ENCODE measurements around the gene CMBL.
"Not testable (repeated sequence)": the region's sequence is repeated elsewhere in the genome, so short reads cannot be mapped to it uniquely, and the experiment has no call there.

The CMBL gene

GRCh38 chr5:10253390-10253789 is 54.3 kb downstream of the CMBL start:
- no peak for DNase-seq

DNA sequence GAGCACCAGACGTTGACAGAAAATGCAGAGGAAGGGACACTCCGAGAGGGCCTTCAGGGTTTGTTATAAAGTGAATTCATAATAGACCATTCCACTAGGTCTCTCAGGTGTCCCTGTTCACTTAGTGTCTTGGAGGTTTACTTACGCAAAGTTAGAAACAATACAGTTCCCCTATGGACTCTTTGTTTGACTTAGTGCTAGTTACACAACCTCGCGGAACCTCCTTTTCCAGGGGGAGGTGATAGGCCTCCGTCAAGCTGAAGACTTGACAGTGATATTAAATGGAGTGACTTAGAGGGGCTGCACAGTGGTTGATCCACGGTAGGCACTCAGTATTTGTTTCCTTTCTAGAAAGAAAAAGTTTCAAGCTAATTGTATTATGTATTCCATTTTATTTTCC is 56.3 kb downstream of the CMBL start:
- DNase-seq: peak in 1 of 2 experiments; percentile 25

GRCh38 chr5:10250806-10251276 is 56.9 kb downstream of the CMBL start:
- DNase-seq: peak in 1 of 2 experiments; percentile 56

DNA sequence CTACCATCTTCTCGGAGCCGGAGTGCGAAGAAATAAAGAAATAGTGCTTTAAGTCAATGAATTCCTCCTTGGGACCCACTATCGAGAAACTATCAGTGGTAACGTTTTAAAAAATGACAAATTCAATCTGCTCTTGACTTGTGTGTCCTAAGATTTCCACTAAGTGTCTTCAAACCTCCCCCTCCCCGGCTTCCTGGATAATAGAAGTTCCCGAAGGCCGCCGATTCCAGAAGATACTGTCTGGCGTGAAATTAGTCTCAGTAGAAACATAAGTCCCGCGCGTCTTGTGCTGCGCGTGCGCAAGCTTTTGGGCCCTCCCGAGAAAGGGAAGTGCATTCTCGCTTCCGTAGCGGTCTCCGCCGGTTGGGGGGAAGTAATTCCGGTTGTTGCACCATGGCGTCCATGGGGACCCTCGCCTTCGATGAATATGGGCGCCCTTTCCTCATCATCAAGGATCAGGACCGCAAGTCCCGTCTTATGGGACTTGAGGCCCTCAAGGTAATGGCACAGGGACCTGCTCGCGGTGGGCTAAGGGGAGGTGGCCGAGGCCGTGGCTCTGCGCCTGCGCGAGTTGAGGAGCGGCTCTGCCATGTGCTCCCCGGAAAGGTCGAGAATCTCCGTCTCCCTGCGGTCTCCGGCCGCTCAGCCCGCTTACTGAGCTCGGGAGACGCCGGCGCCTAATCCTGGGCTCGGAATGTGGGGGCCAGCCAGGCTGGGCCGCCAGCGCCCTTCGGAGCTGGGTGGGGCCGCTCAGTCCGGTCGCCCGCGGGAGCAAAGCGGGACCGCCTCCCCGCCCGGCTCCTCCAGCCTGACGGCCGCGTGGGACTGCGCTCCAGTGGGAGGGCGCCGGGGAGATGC is 57.5 kb downstream of the CMBL start, which contains the start of gene CCT5:
Gene CCT5 (plus strand): TSS at position 333 of the 858 bp plus-strand sequence. CDS start 61 bp downstream, at position 394.
- peak; percentile 98 to 100 for DNase-seq

DNA sequence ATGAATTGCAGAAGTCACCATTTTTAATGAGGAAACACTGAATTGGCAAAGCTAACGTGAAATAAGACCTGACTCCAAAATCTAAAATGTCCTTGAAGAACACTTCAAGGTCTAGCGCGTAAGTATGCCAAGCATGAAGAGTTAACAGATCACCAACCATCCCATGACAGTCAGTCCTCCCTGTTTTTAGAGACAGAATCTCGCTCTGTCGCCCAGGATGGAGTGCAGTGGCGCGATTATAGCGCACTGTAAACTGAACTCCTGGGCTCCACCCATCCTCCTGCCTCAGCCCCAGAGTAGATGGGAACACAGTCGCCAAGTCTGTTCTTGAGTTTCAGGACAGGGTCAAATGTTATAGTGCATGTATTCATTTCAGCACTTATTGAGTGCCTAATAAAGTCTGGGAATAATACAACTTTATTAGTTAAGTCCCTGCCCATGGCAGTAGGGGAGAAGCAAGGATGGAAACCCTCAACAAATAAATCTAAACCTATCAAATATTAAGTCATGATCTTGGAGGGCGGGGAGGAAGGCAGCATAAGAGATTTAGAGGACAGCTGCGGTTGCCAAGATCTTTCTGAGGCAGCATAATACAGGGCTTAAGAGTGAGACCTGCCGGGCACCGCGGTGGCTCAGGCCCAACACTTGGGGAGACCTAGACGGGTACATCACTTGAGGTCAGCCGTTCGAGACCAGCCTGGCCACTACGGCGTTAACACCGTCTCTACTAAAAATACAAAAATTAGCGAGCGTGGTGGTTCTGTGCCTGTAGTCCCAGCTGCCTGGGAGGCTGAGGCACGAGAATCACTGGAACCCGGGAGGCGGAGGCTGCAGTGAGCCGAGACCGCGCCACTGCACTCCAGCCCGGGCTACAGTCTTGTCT is 59.1 kb downstream of the CMBL start:
- DNase-seq: peak in 1 of 2 experiments; percentile 33

DNA sequence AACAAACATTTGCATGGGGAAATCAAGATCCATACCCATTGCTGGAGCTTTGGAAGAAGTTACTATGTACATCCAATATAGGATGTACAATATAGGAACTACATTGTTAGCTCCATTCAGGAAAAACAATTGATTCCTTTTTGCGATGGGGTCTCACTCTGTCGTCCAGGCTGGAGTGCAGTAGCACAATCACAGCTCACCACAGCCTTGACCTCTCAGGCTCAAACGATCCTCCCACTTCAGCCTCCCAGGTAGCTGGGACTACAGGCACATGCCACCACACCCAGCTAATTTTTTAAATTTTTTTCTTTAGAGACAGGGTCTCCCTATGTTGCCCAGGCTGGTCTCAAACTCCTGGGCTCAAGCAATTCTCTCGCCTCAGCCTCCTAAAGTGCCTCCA is 60.5 kb downstream of the CMBL start:
- DNase-seq: not testable (repeated sequence)

DNA sequence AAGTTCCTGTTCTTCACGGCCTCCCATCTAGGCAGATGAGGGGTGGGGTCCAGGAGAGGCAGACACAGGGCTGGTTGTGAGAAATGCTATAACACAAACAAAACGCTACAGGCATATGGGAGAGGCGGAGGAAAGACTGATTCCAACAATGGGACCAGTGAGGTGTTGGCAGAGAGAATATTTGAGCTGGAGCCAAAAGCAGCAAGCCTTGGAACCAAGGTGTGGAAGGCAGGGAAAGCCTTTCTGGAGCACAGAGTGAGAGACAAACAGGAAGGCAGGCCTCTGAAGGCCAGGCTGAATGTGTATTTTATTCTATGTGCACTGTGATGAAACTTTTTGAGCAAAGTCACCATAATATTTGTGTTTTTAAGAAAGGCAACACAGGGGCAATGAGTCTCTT is 60.9 kb downstream of the CMBL start:
- DNase-seq: no peak

DNA sequence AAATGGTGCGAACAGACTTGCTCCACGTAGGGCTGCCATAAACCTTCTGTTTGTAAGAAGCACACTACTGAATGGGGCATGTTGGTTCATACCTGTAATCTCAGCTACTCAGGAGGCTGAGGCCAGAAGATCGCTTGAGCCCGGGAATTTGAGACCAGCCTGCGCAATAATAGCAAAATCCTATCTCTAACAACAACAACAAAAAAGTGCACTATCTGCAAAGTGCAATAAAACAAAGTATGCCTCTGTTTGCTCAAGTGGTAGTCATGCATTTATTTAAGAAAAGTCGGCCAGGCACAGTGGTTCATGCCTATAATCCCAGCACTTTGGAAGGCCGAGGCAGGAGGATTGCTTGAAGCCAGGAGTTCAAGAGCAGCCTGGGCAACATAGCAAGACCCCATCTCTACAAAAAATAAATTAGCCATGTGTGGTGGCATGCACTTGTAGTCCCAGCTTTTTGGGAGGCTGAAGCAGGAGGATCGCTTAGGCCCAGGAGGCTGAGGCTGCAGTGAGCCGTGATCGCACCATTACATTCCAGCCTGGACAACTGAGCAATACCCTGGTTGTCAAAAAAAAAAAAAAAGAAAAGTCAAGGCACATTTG is 63.3 kb downstream of the CMBL start:
- DNase-seq: no peak

DNA sequence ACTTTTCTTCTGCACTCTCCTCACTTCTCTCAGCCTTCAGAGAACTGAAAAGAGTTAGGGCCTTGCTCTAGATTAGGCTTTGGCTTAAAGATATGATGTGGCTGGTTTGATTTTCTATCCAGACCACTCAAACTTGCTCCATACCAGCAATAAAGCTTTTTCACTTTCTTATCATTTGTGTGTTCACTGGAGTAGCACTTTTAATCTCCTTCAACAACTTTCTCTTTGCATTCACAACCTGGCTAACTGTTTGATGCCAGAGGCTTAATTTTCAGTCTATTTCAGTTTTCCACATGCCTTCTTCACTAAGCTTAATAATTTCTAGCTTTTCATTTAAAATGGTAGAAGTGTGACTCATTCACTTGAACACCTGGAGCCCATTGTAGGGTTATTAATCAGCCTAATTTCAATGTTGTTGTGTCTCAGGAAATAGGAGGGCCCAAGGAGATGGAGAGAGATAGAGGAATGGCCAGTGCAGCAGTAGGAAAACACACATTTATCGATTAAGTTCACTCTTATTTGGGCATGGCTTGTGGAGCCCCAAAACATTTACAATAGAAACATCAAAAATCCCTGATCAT is 64.0 kb downstream of the CMBL start:
- DNase-seq: peak in 1 of 2 experiments; percentile 16

DNA sequence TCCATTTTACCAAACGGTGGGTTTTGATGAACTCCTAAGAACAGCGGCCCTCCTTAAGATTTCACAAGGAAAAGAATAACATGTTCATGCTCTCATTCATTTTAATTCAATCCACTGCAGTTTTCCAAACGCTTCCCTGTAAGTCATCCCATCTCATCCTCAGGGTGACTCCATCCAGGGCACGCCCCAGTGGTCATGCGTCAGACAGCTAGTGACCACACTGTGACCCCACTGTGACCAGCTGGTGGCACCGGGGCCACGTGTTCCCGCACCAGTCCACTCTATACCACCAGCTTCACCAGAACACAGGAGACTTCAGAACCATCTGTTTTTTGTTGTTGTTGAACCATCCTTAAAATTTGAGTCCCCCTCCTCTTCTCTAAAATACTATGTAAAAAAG is 72.4 kb downstream of the CMBL start:
- no peak for DNase-seq

DNA sequence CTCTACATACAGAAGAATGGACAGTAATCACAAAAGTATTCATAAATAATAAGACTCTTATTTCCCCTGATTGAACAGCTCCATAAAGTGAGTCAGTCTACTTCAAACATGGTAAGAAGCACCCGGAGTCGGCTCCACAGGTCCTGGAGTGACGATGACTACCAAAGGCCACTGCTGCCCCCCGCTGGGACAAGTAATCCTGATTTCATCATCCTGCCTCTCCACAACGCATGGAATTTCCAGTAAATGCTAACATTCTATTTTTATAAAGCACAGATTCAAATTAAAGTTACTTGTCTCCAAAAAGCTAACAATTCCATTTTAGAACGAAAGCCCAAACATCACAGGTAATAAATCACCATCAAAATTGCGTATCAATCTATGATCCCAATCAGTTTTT is 74.2 kb downstream of the CMBL start:
- peak; percentile 28 to 81 for DNase-seq

GRCh38 chr5:10233011-10233410 is 74.7 kb downstream of the CMBL start:
- no peak for DNase-seq

DNA sequence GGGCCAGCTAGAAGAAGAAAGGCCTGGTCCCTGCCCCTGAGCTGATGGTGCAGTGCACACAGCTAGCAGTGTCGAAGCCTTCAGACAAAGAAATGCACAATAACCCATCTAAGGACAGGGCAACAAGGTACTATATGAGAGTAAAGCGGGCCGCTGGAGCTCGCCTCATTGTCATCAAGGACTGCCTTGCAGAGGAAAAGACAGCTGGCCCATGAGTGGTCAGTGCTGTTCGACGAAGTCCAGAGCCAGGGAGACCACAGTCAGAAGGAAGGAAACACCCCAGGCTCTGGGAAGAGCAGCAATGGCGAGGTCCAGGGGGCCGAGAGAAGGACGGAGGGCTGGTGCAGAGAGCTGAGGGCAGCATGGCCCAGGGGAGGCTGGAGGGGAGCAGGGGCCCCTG is 75.3 kb downstream of the CMBL start:
- DNase-seq: no peak

DNA sequence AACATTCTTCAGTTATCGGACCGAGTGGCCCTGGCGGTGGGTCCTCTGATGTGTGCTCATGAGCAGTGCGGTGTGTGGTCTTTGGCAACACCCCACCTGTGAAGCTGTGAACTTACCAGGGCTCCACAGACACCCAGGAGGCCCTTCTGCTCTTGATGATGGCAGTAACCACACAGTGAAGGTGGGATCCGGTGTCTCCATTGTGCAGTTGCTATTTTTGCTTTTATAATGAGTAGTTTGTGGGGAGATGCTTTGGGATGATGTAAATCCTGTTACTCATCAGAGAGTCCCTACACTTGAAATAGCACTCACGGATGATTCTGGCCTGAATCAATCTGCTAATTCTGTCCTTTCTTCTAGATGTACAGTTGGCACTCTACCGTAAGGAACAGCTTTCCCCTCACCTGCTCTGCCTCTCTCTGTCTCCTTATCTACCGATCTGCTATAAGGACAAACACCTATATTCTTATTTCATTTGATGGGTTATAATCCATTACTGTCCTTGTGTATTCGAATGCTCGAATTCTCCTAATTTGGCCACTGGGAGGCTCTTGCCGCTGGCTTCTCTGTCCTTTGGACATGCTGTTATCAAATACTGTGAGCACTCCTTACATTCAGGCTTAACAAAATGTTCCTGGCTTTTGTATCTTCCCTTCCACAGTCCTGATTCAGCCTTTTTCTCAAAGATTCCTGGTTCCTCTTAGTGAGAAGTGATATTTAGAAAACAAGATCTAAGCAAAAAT is 78.2 kb downstream of the CMBL start:
- DNase-seq: peak in 1 of 2 experiments; percentile 29

DNA sequence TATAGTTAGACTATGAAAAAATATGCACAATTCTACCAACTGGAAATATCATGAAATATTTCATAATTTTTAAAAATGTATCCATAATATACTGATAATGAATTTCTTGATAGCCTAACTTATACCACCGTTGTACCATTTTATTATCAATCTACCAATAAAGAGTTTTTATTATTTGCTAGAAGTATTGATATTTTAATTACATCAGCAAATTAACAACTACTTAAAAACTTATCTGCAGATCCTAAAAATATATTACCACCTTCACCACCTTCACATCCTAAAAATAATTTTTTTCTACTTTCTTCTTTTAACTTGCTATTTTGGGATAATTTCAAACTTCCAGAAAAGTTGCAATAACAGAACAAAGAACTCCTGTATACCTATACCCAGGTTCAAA is 79.4 kb downstream of the CMBL start:
- no peak for DNase-seq

Measured in NCI-H524 (cell line).